ENCODE data around the gene SH3GL2. TPM values are rescaled to one million over a fixed set of nuclear protein-coding genes. Genes with fewer than 3 reads are reported as not detected.

The SH3GL2 gene
- total and polyA plus RNA-seq, 11 donors = 1.3 to 20.9 (median 5.0) TPM

GRCh38 chr9:17535176-17535575 lies 43.7 kb upstream of the SH3GL2 start:
- DNase-seq = no peak
- no peak for ATAC-seq
- Histone ChIP-seq H3K4me3 (no peak overlapping the region), H3K27ac (no peak overlapping the region), H3K36me3 (no peaks in the 10 kb centered on the region), H3K9me3 (no peaks in the 10 kb centered on the region), H3K4me1 (peaks cover 0 to 3% (median 0%) of the 10 kb centered on the region in 12 donors), H3K27me3 (no peaks in the 10 kb centered on the region)
- intact Hi-C loops (cut with DNase I) = loop anchor here in 1 of 10 donors (10.0 kb wide), 1 partner anchor 260 kb away; no protein-coding TSS in a partner anchor
- TF ChIP-seq POLR2A (IDR thresholded peaks at IDR 0.05) = no peak
- TF ChIP-seq, protein P1, sequence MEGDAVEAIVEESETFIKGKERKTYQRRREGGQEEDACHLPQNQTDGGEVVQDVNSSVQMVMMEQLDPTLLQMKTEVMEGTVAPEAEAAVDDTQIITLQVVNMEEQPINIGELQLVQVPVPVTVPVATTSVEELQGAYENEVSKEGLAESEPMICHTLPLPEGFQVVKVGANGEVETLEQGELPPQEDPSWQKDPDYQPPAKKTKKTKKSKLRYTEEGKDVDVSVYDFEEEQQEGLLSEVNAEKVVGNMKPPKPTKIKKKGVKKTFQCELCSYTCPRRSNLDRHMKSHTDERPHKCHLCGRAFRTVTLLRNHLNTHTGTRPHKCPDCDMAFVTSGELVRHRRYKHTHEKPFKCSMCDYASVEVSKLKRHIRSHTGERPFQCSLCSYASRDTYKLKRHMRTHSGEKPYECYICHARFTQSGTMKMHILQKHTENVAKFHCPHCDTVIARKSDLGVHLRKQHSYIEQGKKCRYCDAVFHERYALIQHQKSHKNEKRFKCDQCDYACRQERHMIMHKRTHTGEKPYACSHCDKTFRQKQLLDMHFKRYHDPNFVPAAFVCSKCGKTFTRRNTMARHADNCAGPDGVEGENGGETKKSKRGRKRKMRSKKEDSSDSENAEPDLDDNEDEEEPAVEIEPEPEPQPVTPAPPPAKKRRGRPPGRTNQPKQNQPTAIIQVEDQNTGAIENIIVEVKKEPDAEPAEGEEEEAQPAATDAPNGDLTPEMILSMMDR (IDR thresholded peaks at IDR 0.05) = no peak
- 76 to 83% (median 79%) methylated on average over 3 of the region's 3 CpGs for WGBS, 4 donors

DNA sequence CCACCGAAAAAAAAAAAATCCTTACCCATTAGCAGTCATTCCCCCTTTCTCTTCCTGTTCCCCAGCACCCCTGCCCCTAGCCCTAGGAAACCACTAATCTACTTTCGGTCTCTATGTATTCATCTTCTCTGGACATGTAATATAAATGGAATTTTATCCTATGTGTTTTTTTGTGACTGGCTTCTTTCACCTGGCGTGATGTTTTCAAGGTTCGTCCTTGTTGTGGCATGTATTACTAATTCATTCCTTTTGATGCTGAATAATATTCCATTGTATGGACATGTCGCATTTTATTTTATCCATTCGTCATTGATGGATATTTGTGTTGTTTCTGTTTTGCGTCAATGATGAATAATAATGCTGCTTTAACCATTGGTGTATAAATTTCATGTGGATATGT lies 42.8 kb upstream of the SH3GL2 start:
- no peaks in the 10 kb centered on the region for H3K9me3 ChIP-seq
- no peak for TF ChIP-seq POLR2A (IDR thresholded peaks at IDR 0.05)
- TF ChIP-seq, protein P1 (IDR thresholded peaks at IDR 0.05) = no peak
- 88 to 91% (median 90%) methylated on average over 7 of the region's 7 CpGs for WGBS, 4 donors
- H3K36me3 ChIP-seq = no peaks in the 10 kb centered on the region
- ATAC-seq (no peak), DNase-seq (no peak)
- no peak overlapping the region for H3K4me3 ChIP-seq
- intact Hi-C loops (cut with DNase I) = loop anchor here in 1 of 10 donors (10.0 kb wide), 1 partner anchor 259 kb away; no protein-coding TSS in a partner anchor
- H3K27me3 ChIP-seq = no peaks in the 10 kb centered on the region
- peaks cover 0 to 3% (median 0%) of the 10 kb centered on the region in 12 donors for H3K4me1 ChIP-seq
- no peak overlapping the region for H3K27ac ChIP-seq

DNA sequence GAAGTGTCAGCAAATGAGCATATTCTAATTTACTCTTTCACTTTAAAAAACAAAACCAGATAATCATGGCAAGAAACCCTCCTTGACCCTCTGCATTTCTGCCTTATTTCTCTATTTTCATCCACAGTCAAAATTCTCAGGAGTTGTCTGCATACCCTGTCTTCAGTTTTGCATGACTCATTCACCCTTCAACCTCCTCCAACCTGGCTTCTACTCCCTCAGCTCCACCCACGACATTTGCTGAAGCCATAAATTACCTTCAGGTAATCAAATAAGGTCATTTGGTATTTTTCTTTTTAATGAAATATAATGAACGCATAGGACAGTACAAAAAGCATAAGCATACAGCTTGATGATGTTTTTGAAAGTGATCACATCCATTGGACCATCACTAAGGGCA lies 27.8 kb upstream of the SH3GL2 start:
- no peaks in the 10 kb centered on the region for H3K27me3 ChIP-seq
- no peak overlapping the region for H3K4me3 ChIP-seq
- H3K4me1 ChIP-seq = no peaks in the 10 kb centered on the region
- no peak for ATAC-seq
- peaks cover 0 to 32% (median 2%) of the 10 kb centered on the region in 12 donors for H3K9me3 ChIP-seq
- H3K36me3 ChIP-seq = no peaks in the 10 kb centered on the region
- no peak for TF ChIP-seq POLR2A (IDR thresholded peaks at IDR 0.05)
- TF ChIP-seq, protein P1 (IDR thresholded peaks at IDR 0.05) = no peak
- H3K27ac ChIP-seq = no peak overlapping the region
- DNase-seq = no peak
- 71 to 81% (median 73%) methylated on average over 2 of the region's 2 CpGs for WGBS, 4 donors
- intact Hi-C loops (cut with DNase I) = no loop called here

DNA sequence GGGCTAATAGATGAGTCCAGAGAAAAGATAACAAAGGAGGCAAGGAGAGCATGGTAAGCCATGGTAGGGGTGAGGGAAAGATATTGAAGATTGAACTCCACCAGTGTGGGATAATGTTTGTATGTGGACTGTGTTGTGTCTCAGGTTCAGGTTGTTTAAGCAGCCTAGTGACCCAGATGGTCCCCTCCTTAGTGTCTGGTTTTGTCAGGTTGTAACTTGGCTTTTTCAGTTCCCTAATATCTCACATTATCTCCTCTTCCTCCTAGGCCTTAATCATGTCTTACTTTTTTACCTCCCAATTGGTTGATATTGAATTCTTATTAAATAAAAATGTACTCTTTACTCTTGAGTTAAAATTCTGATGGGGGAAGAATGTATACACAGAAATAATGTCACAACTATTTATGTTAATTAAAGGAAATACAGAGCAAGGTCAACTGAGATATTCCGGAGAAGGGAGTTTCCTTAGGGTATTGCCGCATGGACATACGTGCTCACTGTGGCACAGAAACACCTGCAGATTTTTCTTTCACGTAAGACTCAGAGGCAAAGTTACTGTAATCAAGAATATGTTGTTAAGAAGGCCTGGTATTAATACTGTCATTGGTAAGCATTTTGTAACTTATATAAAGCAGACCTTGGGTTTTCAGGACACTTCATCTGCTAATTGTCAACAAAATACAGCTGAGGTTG lies 23.4 kb upstream of the SH3GL2 start:
- DNase-seq (no peak), ATAC-seq (no peak)
- H3K4me3 ChIP-seq = no peak overlapping the region
- no peaks in the 10 kb centered on the region for H3K4me1 ChIP-seq
- no peaks in the 10 kb centered on the region for H3K27me3 ChIP-seq
- H3K27ac ChIP-seq = no peak overlapping the region
- H3K36me3 ChIP-seq = no peaks in the 10 kb centered on the region
- intact Hi-C loops (cut with DNase I) = no loop called here
- no peaks in the 10 kb centered on the region for H3K9me3 ChIP-seq
- WGBS, 4 donors = 51 to 80% (median 58%) methylated on average over 4 of the region's 4 CpGs
- no peak for TF ChIP-seq POLR2A (IDR thresholded peaks at IDR 0.05)
- TF ChIP-seq, protein P1 (IDR thresholded peaks at IDR 0.05) = no peak

All from heart left ventricle (tissue), 16 donors.